ENCODE results near the gene ARHGEF17. TPM values are rescaled to one million over a fixed set of nuclear protein-coding genes. Genes with fewer than 3 reads are reported as not detected.

ARHGEF17 gene
- total and polyA plus RNA-seq, 2 of the 13 experiments (the other 11 are each of a cell fraction or from before 2014, with no cell fraction given), result 10.7 to 28.8 TPM

DNA sequence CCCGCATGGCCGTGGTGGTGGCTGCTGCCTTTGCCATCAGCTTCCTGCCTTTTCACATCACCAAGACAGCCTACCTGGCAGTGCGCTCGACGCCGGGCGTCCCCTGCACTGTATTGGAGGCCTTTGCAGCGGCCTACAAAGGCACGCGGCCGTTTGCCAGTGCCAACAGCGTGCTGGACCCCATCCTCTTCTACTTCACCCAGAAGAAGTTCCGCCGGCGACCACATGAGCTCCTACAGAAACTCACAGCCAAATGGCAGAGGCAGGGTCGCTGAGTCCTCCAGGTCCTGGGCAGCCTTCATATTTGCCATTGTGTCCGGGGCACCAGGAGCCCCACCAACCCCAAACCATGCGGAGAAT is 10.9 kb upstream of the ARHGEF17 start:
- BruUV-seq (replicated peaks), result no TSS peak
- no peak overlapping the region for H3K9ac ChIP-seq (ENCODE audit: insufficient read depth, low read depth, low read length)
- H3K4me3 ChIP-seq (replicated peaks in 1 of 3; ENCODE audit: insufficient read depth in 1 of 3, low read depth in 2 of 3, low read length in 3 of 3), result no peak overlapping the region
- H3K4me1 ChIP-seq (ENCODE audit: insufficient read depth, low read length), result no peaks in the 10 kb centered on the region
- ATAC-seq, result no peak
- WGBS (ENCODE audit: low lambda C conversion rate), result 63% methylated on average over 6 of the region's 18 CpGs
- TF ChIP-seq, protein P1, sequence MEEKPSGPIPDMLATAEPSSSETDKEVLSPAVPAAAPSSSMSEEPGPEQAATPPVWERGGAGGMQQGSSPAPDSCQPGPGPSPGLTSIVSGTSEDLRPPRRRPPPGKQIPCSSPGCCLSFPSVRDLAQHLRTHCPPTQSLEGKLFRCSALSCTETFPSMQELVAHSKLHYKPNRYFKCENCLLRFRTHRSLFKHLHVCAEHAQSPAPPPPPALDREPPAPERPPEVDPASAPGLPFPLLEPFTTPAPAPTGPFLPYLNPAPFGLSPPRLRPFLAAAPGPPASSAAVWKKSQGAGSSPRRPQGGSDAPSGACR (CRISPR knock-in tag; IDR thresholded peaks at IDR 0.05), result no peak
- no peak for TF ChIP-seq SP4 (CRISPR knock-in tag; IDR thresholded peaks at IDR 0.05)
- TF ChIP-seq MEF2D (CRISPR knock-in tag; IDR thresholded peaks at IDR 0.05), result no peak
- no peak for TF ChIP-seq MXD4 (CRISPR knock-in tag; IDR thresholded peaks at IDR 0.05)
- TF ChIP-seq EP300 (IDR thresholded peaks at IDR 0.05; ENCODE audit: low read depth in 2 of 2, low read length in 2 of 2), result no peak
- TF ChIP-seq EP300 (CRISPR knock-in tag; IDR thresholded peaks at IDR 0.05; ENCODE audit: borderline replicate concordance), result no peak
- FAIRE-seq, result no peak
- no peaks in the 10 kb centered on the region for H3K9me3 ChIP-seq (ENCODE audit: low read length)
- H3K27ac ChIP-seq (ENCODE audit: extremely low read length, insufficient read depth, low read length), result no peak overlapping the region
- DNase-seq (ENCODE audit: low spot score), result no peak
- ChIA-PET POLR2A (no interaction called here), CTCF (ENCODE audit: low intra/inter-chr PET ratio, low total read pairs) (no interaction called here)
- intact Hi-C loops (cut with micrococcal nuclease; ENCODE audit: unreplicated experiment), result no loop called here
- H3K27me3 ChIP-seq (ENCODE audit: control insufficient read depth in 1 of 2, insufficient read depth in 2 of 2, low read length in 2 of 2), result peaks cover 8 to 33% of the 10 kb centered on the region in 2 experiments; a peak in 3 of 5 replicates
- no peaks in the 10 kb centered on the region for H4K20me1 ChIP-seq (ENCODE audit: insufficient read depth, low read length)
- no peaks in the 10 kb centered on the region for H3K79me2 ChIP-seq (ENCODE audit: insufficient read depth, low read length)
- no peak overlapping the region for H2AFZ ChIP-seq (ENCODE audit: low read length)
- in situ Hi-C loops (cut with HindIII; ENCODE audit: extremely low pct_ligation_motif_present, low pct_unique_long_range_greater_than_20kb), result no loop called here
- H3K36me3 ChIP-seq (replicated peaks in 1 of 2; ENCODE audit: control insufficient read depth in 1 of 2, insufficient read depth in 2 of 2, low read length in 2 of 2), result no peaks in the 10 kb centered on the region
- no peak overlapping the region for H3K4me2 ChIP-seq (ENCODE audit: low read depth, low read length)

DNA sequence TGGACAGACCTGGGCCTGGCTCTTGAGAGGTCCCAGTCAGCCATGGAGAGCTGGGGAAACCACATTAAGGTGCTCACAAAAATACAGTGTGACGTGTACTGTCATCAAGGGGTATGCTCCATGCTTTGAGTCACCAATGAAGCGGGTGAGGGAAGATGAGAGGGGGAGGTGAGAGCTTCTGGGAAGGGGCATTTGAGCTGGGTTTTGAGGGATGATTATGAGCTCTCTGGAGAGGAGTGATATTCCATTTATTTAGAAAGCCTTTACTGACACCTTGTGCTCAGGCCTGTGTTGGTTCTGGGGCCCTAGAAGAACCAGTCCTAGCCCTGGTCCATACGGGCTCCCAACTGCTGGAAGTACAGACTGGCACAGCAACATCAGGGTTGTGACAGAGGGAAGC is 10.4 kb upstream of the ARHGEF17 start:
- intact Hi-C loops (cut with micrococcal nuclease; ENCODE audit: unreplicated experiment) (no loop called here), in situ Hi-C loops (cut with HindIII; ENCODE audit: extremely low pct_ligation_motif_present, low pct_unique_long_range_greater_than_20kb) (no loop called here)
- Histone ChIP-seq H3K27me3 (ENCODE audit: control insufficient read depth in 1 of 2, insufficient read depth in 2 of 2, low read length in 2 of 2) (peaks cover 8 to 35% of the 10 kb centered on the region in 2 experiments; a peak in 3 of 5 replicates), H2AFZ (ENCODE audit: low read length) (no peak overlapping the region), H3K4me3 (replicated peaks in 1 of 3; ENCODE audit: insufficient read depth in 1 of 3, low read depth in 2 of 3, low read length in 3 of 3) (no peak overlapping the region), H3K9ac (ENCODE audit: insufficient read depth, low read depth, low read length) (no peak overlapping the region), H3K79me2 (ENCODE audit: insufficient read depth, low read length) (no peaks in the 10 kb centered on the region), H4K20me1 (ENCODE audit: insufficient read depth, low read length) (no peaks in the 10 kb centered on the region), H3K4me2 (ENCODE audit: low read depth, low read length) (no peak overlapping the region), H3K4me1 (ENCODE audit: insufficient read depth, low read length) (no peaks in the 10 kb centered on the region), H3K27ac (ENCODE audit: extremely low read length, insufficient read depth, low read length) (no peak overlapping the region), H3K36me3 (replicated peaks in 1 of 2; ENCODE audit: control insufficient read depth in 1 of 2, insufficient read depth in 2 of 2, low read length in 2 of 2) (no peaks in the 10 kb centered on the region), H3K9me3 (ENCODE audit: low read length) (no peaks in the 10 kb centered on the region)
- TF ChIP-seq ZNF234 (CRISPR knock-in tag; conservative IDR thresholded peaks at IDR 0.05) (no peak), ZNF354B (CRISPR knock-in tag; IDR thresholded peaks at IDR 0.05) (no peak), RFX3 (CRISPR knock-in tag; IDR thresholded peaks at IDR 0.05) (no peak)
- TF ChIP-seq, protein P2, sequence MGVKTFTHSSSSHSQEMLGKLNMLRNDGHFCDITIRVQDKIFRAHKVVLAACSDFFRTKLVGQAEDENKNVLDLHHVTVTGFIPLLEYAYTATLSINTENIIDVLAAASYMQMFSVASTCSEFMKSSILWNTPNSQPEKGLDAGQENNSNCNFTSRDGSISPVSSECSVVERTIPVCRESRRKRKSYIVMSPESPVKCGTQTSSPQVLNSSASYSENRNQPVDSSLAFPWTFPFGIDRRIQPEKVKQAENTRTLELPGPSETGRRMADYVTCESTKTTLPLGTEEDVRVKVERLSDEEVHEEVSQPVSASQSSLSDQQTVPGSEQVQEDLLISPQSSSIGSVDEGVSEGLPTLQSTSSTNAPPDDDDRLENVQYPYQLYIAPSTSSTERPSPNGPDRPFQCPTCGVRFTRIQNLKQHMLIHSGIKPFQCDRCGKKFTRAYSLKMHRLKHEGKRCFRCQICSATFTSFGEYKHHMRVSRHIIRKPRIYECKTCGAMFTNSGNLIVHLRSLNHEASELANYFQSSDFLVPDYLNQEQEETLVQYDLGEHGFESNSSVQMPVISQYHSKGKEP (CRISPR knock-in tag; IDR thresholded peaks at IDR 0.05), result no peak
- FAIRE-seq (no peak), ATAC-seq (no peak), DNase-seq (ENCODE audit: low spot score) (no peak)
- CTCF ChIA-PET (ENCODE audit: low intra/inter-chr PET ratio, low total read pairs), result no interaction called here
- no TSS peak for BruUV-seq (replicated peaks)
- POLR2A ChIA-PET, result interaction anchor here (1.1 kb wide), 1 partner anchor 10 kb away, joined by 5 read pairs; no protein-coding TSS in a partner anchor
- WGBS (ENCODE audit: low lambda C conversion rate), result 44% methylated on average over 3 of the region's 3 CpGs

Data from HepG2 (cell line).